ENCODE measurements around the gene LMO7.

GRCh38 chr13:75689686-75690085, 53.6 kb downstream of the LMO7 start:
- TF ChIP-seq RXRA (IDR thresholded peaks at IDR 0.05) (no peak), CTCF (IDR thresholded peaks at IDR 0.05; ENCODE audit: low read depth, low read length, missing input control) (no peak), MAX (IDR thresholded peaks at IDR 0.05) (no peak), ATF3 (IDR thresholded peaks at IDR 0.05) (no peak), FOXA1 (IDR thresholded peaks at IDR 0.05) (no peak), YY1 (IDR thresholded peaks at IDR 0.05) (no peak), RAD21 (IDR thresholded peaks at IDR 0.05) (no peak)
